Neural cell (in vitro differentiated cells): ENCODE data around the gene TPPP3. TPM values are rescaled to one million over a fixed set of nuclear protein-coding genes. Genes with fewer than 3 reads are reported as not detected.

Experiments used
- H2AFZ ChIP-seq: fragments of 200-600, 300-800 bp; sonication (generic), shearing (Covaris generic); 2 replicates; pipeline ENCODE4 v1.6.0; 2014; ENCODE audit warnings: low read depth, mild to moderate bottlenecking, antibody characterized with exemption, low read length, moderate library complexity
- H3F3A ChIP-seq: fragments of 200-600 bp; shearing (Covaris generic); 2 replicates; pipeline ENCODE4 v1.6.1; 2016; ENCODE audit warnings: mild to moderate bottlenecking, moderate library complexity, mixed read lengths, antibody characterized with exemption, low read length; ENCODE audit not compliant: insufficient read depth, poor library complexity, severe bottlenecking
- H3K27ac ChIP-seq: fragments of 200-600, 300-800 bp; sonication (generic), shearing (Covaris generic); 2 replicates; pipeline ENCODE4 v1.5.1; 2014; ENCODE audit warnings: mild to moderate bottlenecking, low read length, moderate library complexity
- H3K27me3 ChIP-seq: fragments of 300-800, 200-600 bp; sonication (generic), shearing (Covaris generic); 2 replicates; pipeline ENCODE4 v1.6.0; 2014; ENCODE audit warnings: mild to moderate bottlenecking, low read depth, low read length, moderate library complexity; ENCODE audit not compliant: insufficient read depth
- H3K36me3 ChIP-seq: fragments of 300-800, 200-600 bp; sonication (generic), shearing (Covaris generic); 2 replicates; pipeline ENCODE4 v1.5.1; 2014; ENCODE audit warnings: mild to moderate bottlenecking, antibody characterized with exemption, low read length, moderate library complexity; ENCODE audit not compliant: insufficient read depth
- H3K4me2 ChIP-seq: fragments of 300-800, 200-600 bp; sonication (generic), shearing (Covaris generic); 2 replicates; pipeline ENCODE4 v1.6.0; 2014; ENCODE audit warnings: mild to moderate bottlenecking, low read length
- H3K4me3 ChIP-seq: fragments of 300-800, 200-600 bp; sonication (generic), shearing (Covaris generic); 2 replicates; pipeline ENCODE4 v1.5.1; 2014; ENCODE audit warnings: mild to moderate bottlenecking, low read length, moderate library complexity
- H3K79me2 ChIP-seq: fragments of 200-600 bp; shearing (Covaris generic); replicated peaks from 2 replicates; pipeline ENCODE4 v1.6.0; 2014; ENCODE audit warnings: mild to moderate bottlenecking, low read length, moderate library complexity; ENCODE audit not compliant: insufficient read depth
- H3K9ac ChIP-seq: fragments of 300-800, 200-600 bp; sonication (generic), shearing (Covaris generic); 2 replicates; pipeline ENCODE4 v1.6.1; 2016; ENCODE audit warnings: mild to moderate bottlenecking, low read length, mixed read lengths
- H3K9me2 ChIP-seq: fragments of 200-600 bp; shearing (Covaris generic); 2 replicates; pipeline ENCODE4 v1.6.1; 2016; ENCODE audit warnings: mild to moderate bottlenecking, low read length, mixed read lengths; ENCODE audit not compliant: insufficient read depth
- H3K9me3 ChIP-seq: fragments of 200-600, 300-800 bp; sonication (generic), shearing (Covaris generic); 2 replicates; pipeline ENCODE4 v1.6.1; 2016; ENCODE audit warnings: mild to moderate bottlenecking, mixed run types, low read length, moderate library complexity, mixed read lengths
- H4K20me1 ChIP-seq: fragments of 200-600 bp; shearing (Covaris generic); 2 replicates; pipeline ENCODE4 v1.6.1; 2016; ENCODE audit warnings: mild to moderate bottlenecking, mixed run types; ENCODE audit not compliant: insufficient read depth
- EP300 ChIP-seq: fragments of 450-650 bp; conservative IDR thresholded peaks from 2 replicates; pipeline ENCODE4 v1.6.1; 2014; ENCODE audit warnings: antibody characterized with exemption, mild to moderate bottlenecking, moderate library complexity; ENCODE audit not compliant: poor library complexity, severe bottlenecking
- EZH2 ChIP-seq: fragments of 200-600, 300-800 bp; shearing (Covaris generic), sonication (generic); IDR thresholded peaks from 2 replicates; pipeline ENCODE4 v1.6.1; 2014; ENCODE audit warnings: antibody characterized with exemption, low read length, borderline replicate concordance, mild to moderate bottlenecking; ENCODE audit not compliant: insufficient read depth, poor library complexity, severe bottlenecking
- MXI1 ChIP-seq: fragments of 450-650 bp; conservative IDR thresholded peaks from 2 replicates; pipeline ENCODE4 v1.6.1; 2014; ENCODE audit warnings: antibody characterized with exemption, mild to moderate bottlenecking; ENCODE audit not compliant: poor library complexity, severe bottlenecking
- POLR2AphosphoS5 ChIP-seq: IDR thresholded peaks from 2 replicates; pipeline ENCODE4 v1.6.1; 2012
- RAD21 ChIP-seq: fragments of 450-650 bp; conservative IDR thresholded peaks from 2 replicates; pipeline ENCODE4 v1.6.1; 2014; ENCODE audit warnings: antibody characterized with exemption, mild to moderate bottlenecking, moderate library complexity
- REST ChIP-seq: IDR thresholded peaks from 2 replicates; pipeline ENCODE4 v1.6.1; 2012; ENCODE audit warnings: borderline replicate concordance
- SMC3 ChIP-seq: fragments of 450-650 bp; conservative IDR thresholded peaks from 2 replicates; pipeline ENCODE4 v1.6.1; 2014; ENCODE audit warnings: antibody characterized with exemption, mild to moderate bottlenecking, moderate library complexity; ENCODE audit not compliant: poor library complexity
- TAF1 ChIP-seq: IDR thresholded peaks from 2 replicates; pipeline ENCODE4 v1.6.1; 2012; ENCODE audit warnings: low read depth
- polyA plus RNA-seq: library from polyadenylated mRNA; depleted of rRNA; stranded (reverse); fragments of >200 nt; gene quantifications from 2 replicates; pipeline ENCODE4 v1.2.3, GENCODE V29; 2014
- TF ChIP-seq, protein P1 (sequence below): fragments of 450-650 bp; IDR thresholded peaks from 2 replicates; pipeline ENCODE4 v1.5.1; 2014; ENCODE audit warnings: antibody characterized with exemption, mild to moderate bottlenecking, moderate library complexity; ENCODE audit not compliant: poor library complexity, severe bottlenecking

Gene TPPP3
- polyA plus RNA-seq, 1 donor from 2014 or later: 2.7 TPM

DNA sequence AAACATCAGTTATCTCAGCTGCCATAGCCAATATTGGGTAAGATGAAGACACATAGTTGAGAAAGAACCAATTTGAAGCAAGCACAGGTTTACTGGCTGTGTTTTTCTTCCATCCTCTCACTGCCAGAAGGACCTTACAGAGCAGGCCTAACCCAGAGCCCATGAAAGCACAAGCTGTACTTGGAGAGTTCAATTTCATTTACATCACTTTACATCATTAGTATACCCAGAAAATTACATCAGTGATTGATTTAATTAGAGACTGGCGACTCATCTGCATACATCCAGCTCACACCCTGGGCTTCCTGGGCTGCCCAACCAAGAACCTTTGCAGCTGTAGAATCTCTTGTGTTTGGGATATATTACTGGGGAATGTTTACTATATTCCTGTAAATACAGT lies 43.0 kb downstream of the TPPP3 start:
- H2AFZ ChIP-seq: no peak overlapping the region
- no peaks in the 10 kb centered on the region for H3K27me3 ChIP-seq
- H3K9me3 ChIP-seq: no peaks in the 10 kb centered on the region
- H3K4me2 ChIP-seq: no peak overlapping the region
- H3K9me2 ChIP-seq: no peaks in the 10 kb centered on the region
- no peak overlapping the region for H3K27ac ChIP-seq
- TF ChIP-seq EZH2 (no peak), TAF1 (no peak), REST (no peak), EP300 (no peak), SMC3 (no peak), RAD21 (no peak), MXI1 (no peak), POLR2AphosphoS5 (no peak)
- TF ChIP-seq, protein P1, sequence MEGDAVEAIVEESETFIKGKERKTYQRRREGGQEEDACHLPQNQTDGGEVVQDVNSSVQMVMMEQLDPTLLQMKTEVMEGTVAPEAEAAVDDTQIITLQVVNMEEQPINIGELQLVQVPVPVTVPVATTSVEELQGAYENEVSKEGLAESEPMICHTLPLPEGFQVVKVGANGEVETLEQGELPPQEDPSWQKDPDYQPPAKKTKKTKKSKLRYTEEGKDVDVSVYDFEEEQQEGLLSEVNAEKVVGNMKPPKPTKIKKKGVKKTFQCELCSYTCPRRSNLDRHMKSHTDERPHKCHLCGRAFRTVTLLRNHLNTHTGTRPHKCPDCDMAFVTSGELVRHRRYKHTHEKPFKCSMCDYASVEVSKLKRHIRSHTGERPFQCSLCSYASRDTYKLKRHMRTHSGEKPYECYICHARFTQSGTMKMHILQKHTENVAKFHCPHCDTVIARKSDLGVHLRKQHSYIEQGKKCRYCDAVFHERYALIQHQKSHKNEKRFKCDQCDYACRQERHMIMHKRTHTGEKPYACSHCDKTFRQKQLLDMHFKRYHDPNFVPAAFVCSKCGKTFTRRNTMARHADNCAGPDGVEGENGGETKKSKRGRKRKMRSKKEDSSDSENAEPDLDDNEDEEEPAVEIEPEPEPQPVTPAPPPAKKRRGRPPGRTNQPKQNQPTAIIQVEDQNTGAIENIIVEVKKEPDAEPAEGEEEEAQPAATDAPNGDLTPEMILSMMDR: no peak
- H3K4me3 ChIP-seq: no peak overlapping the region
- H4K20me1 ChIP-seq: no peaks in the 10 kb centered on the region
- H3K79me2 ChIP-seq: no peaks in the 10 kb centered on the region
- H3K36me3 ChIP-seq: no peaks in the 10 kb centered on the region
- H3F3A ChIP-seq: no peaks in the 10 kb centered on the region
- H3K9ac ChIP-seq: no peak overlapping the region

DNA sequence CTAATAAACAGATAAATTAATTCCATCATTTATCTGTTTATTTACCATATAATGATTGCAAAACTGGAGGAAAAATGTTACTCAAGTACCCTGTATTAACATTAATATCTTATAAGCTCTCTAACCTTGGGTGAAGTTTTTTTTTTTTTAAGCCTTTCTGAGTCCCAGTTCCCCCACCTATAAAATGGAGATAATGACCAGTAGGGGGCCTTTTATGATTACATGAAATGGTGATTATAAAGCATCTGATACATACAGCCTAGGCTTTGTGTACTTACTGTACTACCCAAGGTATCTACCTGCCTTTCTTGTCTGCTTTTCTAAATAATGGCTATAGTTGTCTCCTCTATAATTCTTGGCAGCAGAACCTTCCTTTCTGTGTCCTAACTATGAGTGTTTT lies 44.1 kb downstream of the TPPP3 start:
- no peak overlapping the region for H3K4me2 ChIP-seq
- H3K36me3 ChIP-seq: no peaks in the 10 kb centered on the region
- TF ChIP-seq EP300: no peak
- TF ChIP-seq, protein P1: no peak
- no peak for TF ChIP-seq POLR2AphosphoS5
- TF ChIP-seq SMC3: no peak
- no peak for TF ChIP-seq EZH2
- TF ChIP-seq TAF1: no peak
- H2AFZ ChIP-seq: no peak overlapping the region
- H3K9me2 ChIP-seq: no peaks in the 10 kb centered on the region
- no peak overlapping the region for H3K27ac ChIP-seq
- H3F3A ChIP-seq: no peaks in the 10 kb centered on the region
- no peak overlapping the region for H3K4me3 ChIP-seq
- no peaks in the 10 kb centered on the region for H3K9me3 ChIP-seq
- H3K27me3 ChIP-seq: no peaks in the 10 kb centered on the region
- H3K79me2 ChIP-seq: no peaks in the 10 kb centered on the region
- no peaks in the 10 kb centered on the region for H4K20me1 ChIP-seq
- H3K9ac ChIP-seq: no peak overlapping the region
